ENCODE data around the gene LAMB2.

LAMB2 gene

GRCh38 chr3:49120096-49120437 is 12.8 kb downstream of the LAMB2 start:
- DNase-seq (ENCODE audit: low read depth in 1 of 2, low spot score in 1 of 2), result no peak
- H3K4me3 ChIP-seq (replicated peaks; ENCODE audit: insufficient read depth, low read length), result peak overlapping the region; percentile 96
- peak overlapping the region; percentile 87 for H3K27ac ChIP-seq (replicated peaks)
- TF ChIP-seq CTCF (IDR thresholded peaks at IDR 0.05; ENCODE audit: insufficient read depth, low read length) (no peak), SPI1 (IDR thresholded peaks at IDR 0.05; ENCODE audit: borderline replicate concordance, low read depth) (no peak), REST (IDR thresholded peaks at IDR 0.05; ENCODE audit: insufficient replicate concordance, low read depth) (no peak), POLR2AphosphoS5 (IDR thresholded peaks at IDR 0.05; ENCODE audit: low read depth) (no peak), GABPA (IDR thresholded peaks at IDR 0.05; ENCODE audit: low read depth) (no peak)
- H3K27me3 ChIP-seq (ENCODE audit: insufficient read depth, poor library complexity, severe bottlenecking), result no peaks in the 10 kb centered on the region

GRCh38 chr3:49119439-49119838 is 13.4 kb downstream of the LAMB2 start:
- DNase-seq (ENCODE audit: low read depth in 1 of 2, low spot score in 1 of 2), result no peak
- H3K27me3 ChIP-seq (ENCODE audit: insufficient read depth, poor library complexity, severe bottlenecking), result no peaks in the 10 kb centered on the region
- H3K27ac ChIP-seq (replicated peaks), result peak overlapping the region; percentile 87
- no peak for TF ChIP-seq CTCF (IDR thresholded peaks at IDR 0.05; ENCODE audit: insufficient read depth, low read length)
- no peak for TF ChIP-seq GABPA (IDR thresholded peaks at IDR 0.05; ENCODE audit: low read depth)
- TF ChIP-seq POLR2AphosphoS5 (IDR thresholded peaks at IDR 0.05; ENCODE audit: low read depth), result no peak
- no peak for TF ChIP-seq REST (IDR thresholded peaks at IDR 0.05; ENCODE audit: insufficient replicate concordance, low read depth)
- no peak for TF ChIP-seq SPI1 (IDR thresholded peaks at IDR 0.05; ENCODE audit: borderline replicate concordance, low read depth)
- peak overlapping the region; percentile 96 for H3K4me3 ChIP-seq (replicated peaks; ENCODE audit: insufficient read depth, low read length)

GRCh38 chr3:49119036-49119435 is 13.8 kb downstream of the LAMB2 start:
- no peak for TF ChIP-seq POLR2AphosphoS5 (IDR thresholded peaks at IDR 0.05; ENCODE audit: low read depth)
- TF ChIP-seq CTCF (IDR thresholded peaks at IDR 0.05; ENCODE audit: insufficient read depth, low read length), result no peak
- no peak for TF ChIP-seq SPI1 (IDR thresholded peaks at IDR 0.05; ENCODE audit: borderline replicate concordance, low read depth)
- no peak for TF ChIP-seq GABPA (IDR thresholded peaks at IDR 0.05; ENCODE audit: low read depth)
- TF ChIP-seq REST (IDR thresholded peaks at IDR 0.05; ENCODE audit: insufficient replicate concordance, low read depth), result no peak
- Histone ChIP-seq H3K4me3 (replicated peaks; ENCODE audit: insufficient read depth, low read length) (no peak overlapping the region), H3K27me3 (ENCODE audit: insufficient read depth, poor library complexity, severe bottlenecking) (no peaks in the 10 kb centered on the region), H3K27ac (replicated peaks) (no peak overlapping the region; the same call in 1 of the 2 replicates)
- DNase-seq (ENCODE audit: low read depth in 1 of 2, low spot score in 1 of 2), result no peak
